OCI-LY3 (cell line): ENCODE results near the gene POFUT1.

Source experiments
- H2AFZ ChIP-seq: fragments of 200-600, 300-600 bp; shearing (Covaris generic); 2 replicates; pipeline ENCODE4 v1.6.0; 2014; ENCODE audit warnings: antibody characterized with exemption, low read depth, low read length
- H3K27ac ChIP-seq: fragments of 200-600, 300-600 bp; sonication (generic); 2 replicates; pipeline ENCODE4 v1.5.1; 2014; ENCODE audit warnings: mild to moderate bottlenecking, low read length, moderate library complexity, mixed read lengths
- H3K27me3 ChIP-seq: fragments of 200-600, 300-600 bp; sonication (generic); 2 replicates; pipeline ENCODE4 v1.6.1; 2014; ENCODE audit warnings: low read depth, low read length, mixed read lengths
- H3K36me3 ChIP-seq: fragments of 200-600, 300-600 bp; sonication (generic); replicated peaks from 2 replicates; pipeline ENCODE3; 2014; ENCODE audit warnings: low read depth, low read length, mixed read lengths
- H3K4me1 ChIP-seq: fragments of 300-600, 200-600 bp; sonication (generic); 2 replicates; pipeline ENCODE4 v1.6.1; 2014; ENCODE audit warnings: low read length, mixed read lengths
- H3K4me2 ChIP-seq: fragments of 200-600, 300-600 bp; sonication (generic); 2 replicates; pipeline ENCODE4 v1.6.1; 2014; ENCODE audit warnings: low read length, mixed read lengths
- H3K4me3 ChIP-seq: fragments of 300-600, 200-600 bp; sonication (generic); 2 replicates; pipeline ENCODE4 v1.5.1; 2014; ENCODE audit warnings: antibody characterized with exemption, mild to moderate bottlenecking, low read length, moderate library complexity
- H3K79me2 ChIP-seq: fragments of 300-600, 200-600 bp; shearing (Covaris generic); 2 replicates; pipeline ENCODE4 v1.6.1; 2014; ENCODE audit warnings: mild to moderate bottlenecking, low read length, mixed read lengths
- H3K9ac ChIP-seq: fragments of 300-600, 200-600 bp; shearing (Covaris generic); 2 replicates; pipeline ENCODE4 v1.6.0; 2014; ENCODE audit warnings: mild to moderate bottlenecking, low read length, moderate library complexity
- H3K9me3 ChIP-seq: fragments of 200-600, 300-600 bp; shearing (Covaris generic); 2 replicates; pipeline ENCODE4 v1.6.1; 2014; ENCODE audit warnings: low read length, mixed read lengths; ENCODE audit not compliant: insufficient read depth
- H4K20me1 ChIP-seq: fragments of 200-600, 300-600 bp; sonication (generic); 2 replicates; pipeline ENCODE4 v1.6.1; 2016; ENCODE audit warnings: low read length, mixed read lengths; ENCODE audit not compliant: insufficient read depth
- CTCF ChIP-seq: fragments of 200-600, 300-600 bp; sonication (generic); IDR thresholded peaks from 2 replicates; pipeline ENCODE4 v1.5.1; 2014; ENCODE audit warnings: antibody characterized with exemption, low read length, low read depth
- EZH2phosphoT487 ChIP-seq: fragments of 200-600 bp; shearing (Covaris generic); IDR thresholded peaks from 2 replicates; pipeline ENCODE4 v1.6.1; 2018; ENCODE audit warnings: antibody characterized with exemption, mixed run types, low read depth

The POFUT1 gene

GRCh38 chr20:32205843-32206759 is 1.6 kb upstream of the POFUT1 start:
- peaks cover 41% of the 10 kb centered on the region for H4K20me1 ChIP-seq
- no peaks in the 10 kb centered on the region for H3K9me3 ChIP-seq
- peaks cover 27% of the 10 kb centered on the region for H3K4me1 ChIP-seq
- TF ChIP-seq EZH2phosphoT487 = no peak
- no peak for TF ChIP-seq CTCF
- peak overlapping the region; percentile 51; the same call in 1 of the 2 replicates for H3K27ac ChIP-seq
- no peak overlapping the region for H2AFZ ChIP-seq
- peak overlapping the region; percentile 96 for H3K4me2 ChIP-seq
- H3K4me3 ChIP-seq = peak overlapping the region; percentile 94
- peaks cover 96% of the 10 kb centered on the region for H3K79me2 ChIP-seq
- peaks cover 48% of the 10 kb centered on the region for H3K36me3 ChIP-seq
- H3K27me3 ChIP-seq = no peaks in the 10 kb centered on the region
- H3K9ac ChIP-seq = peak overlapping the region; percentile 85

- Histone ChIP-seq H3K4me1 (peaks cover 27% of the 10 kb centered on the region), H3K4me3 (peak overlapping the region; percentile 94), H3K9me3 (no peaks in the 10 kb centered on the region), H3K4me2 (peak overlapping the region; percentile 96), H3K36me3 (peaks cover 45% of the 10 kb centered on the region), H3K9ac (peak overlapping the region; percentile 85), H4K20me1 (peaks cover 41% of the 10 kb centered on the region), H3K27me3 (no peaks in the 10 kb centered on the region), H2AFZ (peak overlapping the region; percentile 11; the same call in 1 of the 2 replicates), H3K79me2 (peaks cover 92% of the 10 kb centered on the region), H3K27ac (peak overlapping the region; percentile 51)
- TF ChIP-seq CTCF = no peak
- TF ChIP-seq EZH2phosphoT487 = no peak
These were observed 687 bp upstream of the POFUT1 start for GRCh38 chr20:32206760-32207625.

GRCh38 chr20:32208499-32209154 is 947 bp downstream of the POFUT1 start:
- H3K36me3 ChIP-seq = peaks cover 40% of the 10 kb centered on the region
- H4K20me1 ChIP-seq = peaks cover 25% of the 10 kb centered on the region
- H3K9me3 ChIP-seq = no peaks in the 10 kb centered on the region
- no peaks in the 10 kb centered on the region for H3K27me3 ChIP-seq
- peak overlapping the region; percentile 97 for H3K9ac ChIP-seq
- TF ChIP-seq CTCF (no peak), EZH2phosphoT487 (no peak)
- H3K79me2 ChIP-seq = peaks cover 79% of the 10 kb centered on the region
- no peak overlapping the region for H2AFZ ChIP-seq
- H3K4me3 ChIP-seq = peak overlapping the region; percentile 94
- peaks cover 27% of the 10 kb centered on the region for H3K4me1 ChIP-seq
- H3K4me2 ChIP-seq = peak overlapping the region; percentile 77
- H3K27ac ChIP-seq = no peak overlapping the region
